ACC112 (cell line): ENCODE data around the gene NPFF.
"Not testable (repeated sequence)": the region's sequence is repeated elsewhere in the genome, so short reads cannot be mapped to it uniquely, and the experiment has no call there.

ENCODE experiments used
- H2AFZ ChIP-seq: fragments of 200-600 bp; sonication (generic); one replicate; pipeline ENCODE4 v1.6.0; 2017; ENCODE audit warnings: antibody characterized with exemption, low read length; ENCODE audit not compliant: unreplicated experiment
- H3K27ac ChIP-seq: fragments of 200-600 bp; sonication (generic); 2 replicates; pipeline ENCODE4 v1.5.1; 2014; ENCODE audit warnings: low read depth, mild to moderate bottlenecking, antibody characterized with exemption, low read length, moderate library complexity
- H3K27me3 ChIP-seq: fragments of 200-600 bp; sonication (generic); 2 replicates; pipeline ENCODE4 v1.6.1; 2014; ENCODE audit warnings: mild to moderate bottlenecking, antibody characterized with exemption, low read length, moderate library complexity, mixed read lengths; ENCODE audit not compliant: insufficient read depth
- H3K36me3 ChIP-seq: fragments of 200-600 bp; sonication (generic); 2 replicates; pipeline ENCODE4 v1.6.1; 2016; ENCODE audit warnings: mild to moderate bottlenecking, antibody characterized with exemption, low read length, moderate library complexity, mixed read lengths; ENCODE audit not compliant: insufficient read depth
- H3K4me1 ChIP-seq: fragments of 200-600 bp; sonication (generic); one replicate; pipeline ENCODE4 v1.6.1; 2016; ENCODE audit warnings: low read length, mixed read lengths; ENCODE audit not compliant: insufficient read depth, unreplicated experiment, control insufficient read depth
- H3K4me3 ChIP-seq: fragments of 200-600 bp; sonication (generic); 2 replicates; pipeline ENCODE4 v1.5.1; 2014; ENCODE audit warnings: mild to moderate bottlenecking, low read depth, low read length
- H3K79me2 ChIP-seq: fragments of 200-600 bp; sonication (generic); one replicate; pipeline ENCODE4 v1.6.0; 2016; ENCODE audit warnings: low read length; ENCODE audit not compliant: control insufficient read depth, unreplicated experiment, insufficient read depth

NPFF gene

DNA sequence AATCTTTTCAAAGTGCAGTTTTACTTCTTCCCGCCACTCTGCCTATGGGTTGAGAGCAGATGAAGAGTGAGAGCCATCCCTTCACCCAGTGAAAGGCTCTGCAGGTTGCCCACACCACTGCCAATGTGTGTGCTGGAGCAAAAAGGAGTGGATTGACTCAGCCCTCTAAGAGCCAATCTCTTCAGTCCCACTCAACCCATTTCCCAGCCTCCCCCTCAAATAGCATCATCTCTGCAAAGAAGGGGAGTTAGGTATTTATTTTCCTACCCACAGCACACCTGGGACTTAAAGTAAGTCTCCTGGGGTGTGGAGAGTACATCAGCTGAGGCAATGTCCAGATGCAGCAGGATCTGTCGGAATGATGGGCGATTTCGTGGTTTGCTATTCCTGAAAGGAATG lies 23.3 kb downstream of the NPFF start:
- no peak overlapping the region for H3K4me3 ChIP-seq
- peaks cover 31% of the 10 kb centered on the region for H3K4me1 ChIP-seq
- H3K27ac ChIP-seq, result no peak overlapping the region
- H3K79me2 ChIP-seq, result peaks cover under 1% of the 10 kb centered on the region
- H2AFZ ChIP-seq, result no peak overlapping the region
- H3K36me3 ChIP-seq, result peaks cover 24% of the 10 kb centered on the region
- H3K27me3 ChIP-seq, result no peaks in the 10 kb centered on the region

GRCh38 chr12:53483225-53483978 lies 23.9 kb downstream of the NPFF start:
- H3K36me3 ChIP-seq, result peaks cover 26% of the 10 kb centered on the region
- H3K79me2 ChIP-seq, result no peaks in the 10 kb centered on the region
- H3K4me1 ChIP-seq, result peaks cover 37% of the 10 kb centered on the region
- no peaks in the 10 kb centered on the region for H3K27me3 ChIP-seq
- no peak overlapping the region for H2AFZ ChIP-seq
- H3K4me3 ChIP-seq, result no peak overlapping the region
- no peak overlapping the region for H3K27ac ChIP-seq

DNA sequence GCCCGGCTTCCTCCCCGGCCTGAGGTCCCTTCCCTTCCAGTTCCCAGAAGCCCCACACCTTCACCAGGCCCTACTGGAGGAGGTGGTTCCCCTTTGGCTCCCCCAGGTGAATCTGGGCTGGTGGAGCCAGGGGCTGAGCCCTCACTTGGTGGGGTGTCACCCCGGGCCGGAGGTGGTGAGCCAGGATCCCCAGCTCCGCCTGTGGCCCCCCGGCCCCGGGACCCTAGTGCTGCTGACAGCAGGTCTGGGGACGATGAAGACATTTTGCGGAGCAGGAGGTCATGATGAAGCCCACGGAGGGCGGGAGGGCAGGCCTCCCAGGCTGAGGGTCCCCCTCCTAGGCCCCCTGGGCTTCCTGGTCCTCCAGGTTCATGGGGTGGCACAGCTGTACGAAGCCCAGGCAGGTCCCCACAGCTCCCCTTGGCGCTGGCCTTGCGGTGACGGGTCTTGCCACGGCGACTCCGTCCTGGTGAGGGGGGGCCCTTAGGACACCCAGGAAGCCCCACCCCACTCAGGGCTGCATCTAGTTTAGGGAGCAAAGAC lies 24.6 kb downstream of the NPFF start:
- Histone ChIP-seq H2AFZ (no peak overlapping the region), H3K27ac (no peak overlapping the region), H3K79me2 (peaks cover 4% of the 10 kb centered on the region), H3K36me3 (peaks cover 32% of the 10 kb centered on the region), H3K4me1 (peaks cover 43% of the 10 kb centered on the region), H3K27me3 (no peaks in the 10 kb centered on the region), H3K4me3 (no peak overlapping the region)

- Histone ChIP-seq H3K4me3 (no peak overlapping the region), H3K27ac (peak overlapping the region; percentile 44; the same call in 1 of the 2 replicates), H3K4me1 (peaks cover 44% of the 10 kb centered on the region), H3K79me2 (peaks cover 8% of the 10 kb centered on the region), H2AFZ (no peak overlapping the region), H3K27me3 (no peaks in the 10 kb centered on the region), H3K36me3 (peaks cover 34% of the 10 kb centered on the region)
Measured at GRCh38 chr12:53481939-53482586, 25.2 kb downstream of the NPFF start.

GRCh38 chr12:53481458-53481857 lies 25.8 kb downstream of the NPFF start:
- H3K4me3 ChIP-seq, H3K27me3 ChIP-seq, H2AFZ ChIP-seq: not testable (repeated sequence)
- peaks cover 14% of the 10 kb centered on the region for H3K79me2 ChIP-seq
- peaks cover 37% of the 10 kb centered on the region for H3K36me3 ChIP-seq
- H3K4me1 ChIP-seq, result peaks cover 46% of the 10 kb centered on the region
- peak overlapping the region; percentile 44; the same call in 1 of the 2 replicates for H3K27ac ChIP-seq

- Histone ChIP-seq H3K36me3 (peaks cover 44% of the 10 kb centered on the region), H3K4me3 (no peak overlapping the region), H3K27me3 (no peaks in the 10 kb centered on the region), H2AFZ (no peak overlapping the region), H3K27ac (peak overlapping the region; percentile 63), H3K79me2 (peaks cover 21% of the 10 kb centered on the region), H3K4me1 (peaks cover 53% of the 10 kb centered on the region)
Measured at GRCh38 chr12:53480491-53481442, 26.5 kb downstream of the NPFF start.

DNA sequence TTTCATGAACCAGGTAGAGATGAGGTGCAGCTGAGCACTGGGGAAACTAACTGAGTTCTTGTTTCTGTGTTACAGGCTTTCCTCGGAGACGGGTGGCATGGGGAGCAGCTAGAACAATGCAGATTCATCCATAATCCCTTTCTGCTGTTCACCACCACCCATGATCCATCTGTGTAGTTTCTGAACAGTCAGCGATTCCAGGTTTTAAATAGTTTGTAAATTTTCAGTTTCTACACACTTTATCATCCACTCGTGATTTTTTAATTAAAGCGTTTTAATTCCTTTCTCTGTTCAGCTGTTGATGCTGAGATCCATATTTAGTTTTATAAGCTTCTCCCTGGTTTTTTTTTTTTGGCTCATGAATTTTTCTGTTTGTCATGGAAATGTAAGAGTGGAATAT lies 28.0 kb downstream of the NPFF start:
- peaks cover 63% of the 10 kb centered on the region for H3K4me1 ChIP-seq
- peak overlapping the region; percentile 63 for H3K27ac ChIP-seq
- H3K36me3 ChIP-seq, result peaks cover 58% of the 10 kb centered on the region
- H3K27me3 ChIP-seq, result no peaks in the 10 kb centered on the region
- H2AFZ ChIP-seq, result no peak overlapping the region
- peaks cover 33% of the 10 kb centered on the region for H3K79me2 ChIP-seq
- no peak overlapping the region for H3K4me3 ChIP-seq

GRCh38 chr12:53478865-53479264 lies 28.4 kb downstream of the NPFF start:
- H3K79me2 ChIP-seq, result peaks cover 38% of the 10 kb centered on the region
- H3K36me3 ChIP-seq, result peaks cover 63% of the 10 kb centered on the region
- peak overlapping the region; percentile 63 for H3K27ac ChIP-seq

GRCh38 chr12:53476769-53477209 lies 30.5 kb downstream of the NPFF start:
- Histone ChIP-seq H3K27ac (peak overlapping the region; percentile 3; the same call in 1 of the 2 replicates), H3K36me3 (peaks cover 69% of the 10 kb centered on the region), H2AFZ (no peak overlapping the region), H3K4me3 (no peak overlapping the region), H3K4me1 (peaks cover 76% of the 10 kb centered on the region), H3K79me2 (peaks cover 56% of the 10 kb centered on the region), H3K27me3 (no peaks in the 10 kb centered on the region)

More at GRCh38 chr12:53478865-53479264, 28.4 kb downstream of the NPFF start:
- Histone ChIP-seq H3K4me3 (no peak overlapping the region), H2AFZ (no peak overlapping the region), H3K27me3 (no peaks in the 10 kb centered on the region), H3K4me1 (peaks cover 67% of the 10 kb centered on the region)

GRCh38 chr12:53474819-53475218 lies 32.5 kb downstream of the NPFF start:
- Histone ChIP-seq H3K36me3 (peaks cover 66% of the 10 kb centered on the region), H3K79me2 (peaks cover 68% of the 10 kb centered on the region), H2AFZ (no peak overlapping the region), H3K4me1 (peaks cover 57% of the 10 kb centered on the region), H3K4me3 (no peak overlapping the region), H3K27me3 (no peaks in the 10 kb centered on the region), H3K27ac (0 out of 2 replicates have a peak overlapping the region, but pooled peaks have one; percentile 3)
